Right renal pelvis (tissue), 4 donors: ENCODE results near the gene PRRX2. TPM values are rescaled to one million over a fixed set of nuclear protein-coding genes. Genes with fewer than 3 reads are reported as not detected.
"Not testable (repeated sequence)": the region's sequence is repeated elsewhere in the genome, so short reads cannot be mapped to it uniquely, and the experiment has no call there.

Experiments used
- DNase-seq, 4 donors: peaks; one replicate each; pipeline ENCODE4 v3.0.0-alpha.2; 2013; ENCODE audit warnings: low read depth in 4 of 4, low spot score in 3 of 4, missing footprints in 1 of 4
- polyA plus RNA-seq, 4 donors: library from polyadenylated mRNA; unstranded; fragments of 120-200 nt; gene quantifications; one replicate each; pipeline ENCODE4 v1.2.1, GENCODE V29; 2013; ENCODE audit not compliant: insufficient read length in 4 of 4

Gene PRRX2
- polyA plus RNA-seq, 4 donors = 1.1 to 1.8 (median 1.2) TPM

DNA sequence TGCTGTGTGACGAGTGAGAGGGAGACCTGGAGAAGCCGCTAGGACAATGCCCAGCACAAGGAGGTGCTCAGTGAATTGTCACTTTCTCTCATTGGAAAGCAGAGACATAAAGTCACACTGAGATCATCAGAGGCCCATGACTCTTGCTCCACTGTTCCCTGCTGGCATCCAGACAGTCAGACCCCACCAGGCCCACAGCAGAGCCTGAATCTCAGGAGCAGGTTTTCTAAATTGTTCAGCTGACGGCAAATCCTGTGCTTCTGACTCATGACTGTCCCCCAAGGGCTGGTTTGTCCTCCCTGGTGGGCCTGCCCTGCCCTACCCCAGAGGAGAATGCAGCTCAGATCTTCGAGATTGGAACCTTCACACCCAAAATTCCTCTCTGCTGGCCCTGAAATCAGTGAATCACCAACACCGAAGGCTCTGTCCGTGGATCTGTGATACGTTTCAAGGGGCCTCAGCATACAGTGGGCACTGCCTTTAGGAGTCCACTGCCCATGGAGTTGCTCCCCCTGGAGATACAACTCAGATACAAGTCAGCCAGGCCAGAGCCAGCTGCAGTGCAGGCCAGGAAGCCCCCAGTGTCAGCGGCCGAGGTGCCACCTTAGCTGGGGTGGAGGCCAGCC, 84.7 kb downstream of the PRRX2 start:
- DNase-seq = no peak

- no peak for DNase-seq
These were observed 86.7 kb downstream of the PRRX2 start for GRCh38 chr9:129751841-129752801.

GRCh38 chr9:129752900-129753729, 87.7 kb downstream of the PRRX2 start, which contains the start of gene PTGES:
PTGES (minus strand) TSS chr9:129753042; CDS start chr9:129753012, 30 bp downstream.
- peak in 2 of 4 donors; percentile 29 to 53 for DNase-seq

- DNase-seq = no peak
These were observed 89.7 kb downstream of the PRRX2 start for GRCh38 chr9:129755151-129755550.

GRCh38 chr9:129756191-129756590, 90.7 kb downstream of the PRRX2 start:
- no peak for DNase-seq

DNA sequence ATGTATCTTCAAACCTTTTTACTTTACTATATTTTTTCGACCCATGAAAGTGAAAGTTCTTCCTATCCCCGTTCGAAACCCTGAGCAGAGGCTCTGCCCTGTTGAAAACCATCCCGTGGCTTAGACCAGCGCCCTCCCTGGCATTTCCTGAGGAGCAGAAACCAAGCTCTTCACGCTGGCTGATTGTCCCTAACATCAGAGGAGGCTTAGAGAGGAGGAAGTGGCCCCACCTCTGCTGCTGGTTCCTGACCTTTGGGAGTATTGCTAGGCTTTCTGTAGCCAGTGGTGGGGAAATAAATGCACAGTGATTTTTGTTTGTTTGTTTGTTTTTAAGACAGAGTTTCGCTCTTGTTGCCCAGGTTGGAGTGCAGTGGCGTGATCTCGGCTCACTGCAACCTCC, 91.6 kb downstream of the PRRX2 start:
- no peak for DNase-seq

GRCh38 chr9:129759319-129759718, 93.9 kb downstream of the PRRX2 start:
- DNase-seq = no peak

DNA sequence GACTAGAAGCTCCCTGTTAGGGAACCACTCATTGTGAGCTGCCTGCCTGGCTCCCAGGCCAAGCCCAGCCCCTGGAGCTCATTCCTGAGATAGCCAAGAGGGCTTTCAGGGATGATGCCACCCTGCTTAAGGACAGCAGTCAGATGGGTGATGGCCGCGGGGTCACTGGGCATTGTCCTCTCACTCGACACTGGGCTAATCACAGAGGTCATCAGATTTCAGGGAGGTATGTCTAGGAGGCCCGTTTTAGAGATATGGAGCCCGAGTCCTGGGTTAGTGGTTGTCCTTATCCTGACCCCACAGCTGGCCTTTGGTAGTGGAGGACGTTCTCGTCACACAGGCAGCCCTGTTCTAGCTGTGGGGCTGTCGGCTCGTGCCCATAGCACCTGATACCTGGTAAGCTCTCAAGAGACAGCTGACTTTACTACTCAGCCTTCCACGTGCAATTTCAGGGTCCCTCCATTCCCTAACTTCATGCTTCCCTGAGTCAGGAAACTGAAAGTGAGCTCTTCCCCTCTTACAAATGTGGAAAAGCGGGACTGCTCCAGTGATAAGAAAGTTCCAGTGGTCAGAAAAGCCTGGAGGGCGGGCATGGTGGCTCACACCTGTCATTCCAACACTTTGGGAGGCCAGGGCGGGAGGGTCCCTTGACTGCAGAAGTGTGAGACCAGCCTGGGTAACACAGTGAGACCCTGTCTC, 94.5 kb downstream of the PRRX2 start:
- no peak for DNase-seq

DNA sequence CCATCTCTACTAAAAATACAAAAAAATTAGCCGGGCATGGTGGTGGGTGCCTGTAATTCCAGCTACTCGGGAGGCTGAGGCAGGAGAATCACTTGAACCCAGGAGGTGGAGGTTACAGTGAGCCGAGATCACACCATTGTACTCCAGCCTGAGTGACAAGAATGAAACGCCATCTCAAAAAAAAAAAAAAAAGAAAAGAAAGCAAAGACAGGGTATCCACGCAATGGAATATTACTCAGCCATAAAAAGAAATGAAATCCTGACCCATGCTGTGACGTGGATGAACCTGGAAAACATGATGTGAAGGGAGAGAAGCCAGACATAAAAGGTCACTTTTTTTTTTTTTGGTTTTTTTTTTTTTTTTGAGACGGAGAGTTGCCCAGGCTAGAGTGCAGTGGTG, 95.3 kb downstream of the PRRX2 start:
- DNase-seq = not testable (repeated sequence)

DNA sequence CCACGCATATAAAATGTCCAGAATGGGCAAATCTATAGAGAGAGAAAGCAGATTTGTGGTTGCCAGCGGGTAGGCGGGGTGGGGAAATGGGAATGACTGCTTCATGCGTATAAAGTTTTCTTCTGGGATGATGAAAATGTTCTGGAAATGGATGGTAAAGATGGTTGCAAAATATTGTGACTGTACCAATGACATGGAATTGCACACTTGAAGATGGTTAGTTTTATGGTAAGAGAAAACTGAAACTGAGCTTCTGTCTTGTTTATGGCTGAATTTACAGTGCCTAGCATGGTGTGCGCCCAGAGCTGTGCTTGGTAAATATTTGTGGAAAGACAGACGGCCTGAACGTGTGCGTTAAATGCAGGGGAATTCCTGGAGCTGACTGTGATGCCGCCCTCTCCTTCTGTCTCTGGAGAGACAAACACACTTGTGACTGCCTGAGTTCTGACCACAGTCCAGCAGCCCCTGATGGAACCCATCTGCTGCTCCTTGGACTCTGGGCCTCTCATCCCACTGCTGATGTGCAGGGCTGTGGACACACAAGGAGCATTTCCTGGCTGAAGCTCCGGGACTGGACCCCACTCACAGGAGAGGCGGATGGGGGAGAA, 96.0 kb downstream of the PRRX2 start:
- DNase-seq = peak in 2 of 4 donors; percentile 55 to 56

- no peak for DNase-seq
These were observed 96.5 kb downstream of the PRRX2 start for GRCh38 chr9:129761901-129762369.

DNA sequence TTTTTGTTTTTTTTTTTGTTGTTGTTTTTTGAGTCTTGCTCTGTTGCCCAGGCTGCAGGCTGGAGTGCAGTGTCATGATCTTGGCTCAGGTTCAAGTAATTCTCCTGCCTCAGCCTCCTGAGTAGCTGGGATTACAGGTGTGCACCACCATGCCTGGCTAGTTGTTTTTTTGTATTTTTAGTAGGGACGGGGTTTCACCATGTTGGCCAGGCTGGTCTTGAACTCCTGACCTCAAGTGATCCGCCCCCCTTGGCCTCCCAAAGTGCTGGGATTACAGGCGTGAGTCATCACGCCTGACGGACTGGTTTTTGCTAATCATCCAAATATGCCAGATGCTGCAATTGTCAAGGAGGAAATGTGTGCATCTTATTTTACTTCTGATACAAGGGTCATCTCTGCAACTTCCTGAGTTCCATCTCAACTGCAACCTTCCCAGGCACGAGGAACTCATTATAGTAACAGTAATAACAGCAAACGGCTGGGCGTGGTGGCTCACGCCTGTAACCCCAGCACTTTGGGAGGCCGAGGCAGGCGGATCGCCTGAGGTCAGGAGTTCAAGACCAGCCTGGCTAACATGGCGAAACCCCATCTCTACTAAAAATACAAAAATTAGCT, 97.0 kb downstream of the PRRX2 start:
- DNase-seq = not testable (repeated sequence)

- DNase-seq = no peak
These were observed 97.8 kb downstream of the PRRX2 start for GRCh38 chr9:129762985-129763926.

DNA sequence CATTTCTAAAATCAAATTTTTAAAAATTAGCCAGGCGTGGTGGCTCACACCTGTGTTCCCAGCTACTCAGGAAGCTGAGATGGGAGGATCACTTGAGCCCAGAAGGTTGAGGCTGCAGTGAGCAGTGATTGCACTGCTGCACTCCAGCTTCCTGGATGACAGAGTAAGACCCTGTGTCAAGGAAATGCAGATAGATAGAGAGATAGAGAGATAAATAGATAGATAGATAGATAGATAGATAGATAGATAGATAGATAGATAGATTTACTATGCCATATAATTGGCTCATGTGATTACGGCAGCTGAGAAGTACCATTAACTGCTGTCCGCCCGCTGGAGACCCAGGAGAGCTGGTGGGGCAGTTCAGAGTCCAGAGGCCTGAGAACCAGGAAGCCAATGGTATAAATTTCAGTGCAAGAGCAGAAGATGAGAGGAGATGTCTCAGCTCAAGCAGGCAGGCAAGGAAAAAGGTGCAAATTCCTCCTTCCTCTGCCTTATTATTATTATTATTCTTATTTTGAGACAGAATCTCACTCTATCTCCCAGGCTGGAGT, 100.4 kb downstream of the PRRX2 start:
- DNase-seq = no peak

- DNase-seq = no peak
These were observed 103.0 kb downstream of the PRRX2 start for GRCh38 chr9:129768486-129768885.

- DNase-seq = no peak
These were observed 104.2 kb downstream of the PRRX2 start for GRCh38 chr9:129769669-129770068.

DNA sequence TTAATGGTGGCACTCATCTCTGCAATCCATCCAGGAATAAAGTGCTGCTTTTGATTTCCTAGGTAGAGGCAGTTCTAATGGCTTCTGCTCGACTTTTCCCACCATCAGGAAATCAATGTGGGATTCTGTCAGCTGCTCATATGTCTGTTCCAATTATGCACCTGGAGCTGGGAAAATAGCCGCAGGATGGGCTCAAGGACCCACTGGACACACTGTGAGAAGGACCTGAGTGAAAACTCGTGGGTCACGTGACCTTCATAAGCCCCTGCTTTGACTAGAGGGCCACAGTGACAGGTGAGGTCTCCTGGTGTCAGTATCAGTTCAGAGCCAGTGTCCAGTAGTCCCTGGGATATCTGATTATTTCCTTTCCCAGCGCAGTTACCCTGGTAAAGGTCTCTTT, 105.3 kb downstream of the PRRX2 start:
- DNase-seq = no peak
